Activated CD4-positive, CD25-positive, alpha-beta regulatory T cell treated with anti-CD3 and anti-CD28 coated beads, Interleukin-2, amount 50 U/mL, for 24 hours (primary cell): Measurements from ENCODE around the gene DFFB.

Experiments used
- ATAC-seq, 2 donors: fragments of 150-1000 bp; cut with Tn5 transposase; one replicate each; pipeline ENCODE4 v1.10.0; 2021; ENCODE audit warnings: mild to moderate bottlenecking in 1 of 2, moderate library complexity in 1 of 2

DFFB gene

DNA sequence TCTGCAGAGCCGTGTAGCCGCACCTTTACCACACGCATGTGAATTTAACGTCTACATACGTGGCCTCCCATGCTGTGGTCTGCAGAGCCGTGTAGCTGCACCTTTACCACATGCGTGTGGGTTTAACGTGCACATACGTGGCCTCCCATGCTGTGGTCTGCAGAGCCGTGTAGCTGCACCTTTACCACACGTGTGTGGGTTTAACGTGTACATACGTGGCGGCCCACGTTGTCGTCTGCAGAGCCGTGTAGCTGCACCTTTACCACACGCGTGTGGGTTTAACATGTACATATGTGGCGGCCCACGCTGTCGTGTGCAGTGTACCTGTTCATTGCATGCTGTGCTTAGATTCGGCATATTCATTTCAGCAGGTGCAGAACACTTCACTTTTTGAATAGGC lies 17.5 kb downstream of the DFFB start:
- no peak for ATAC-seq

GRCh38 chr1:3876716-3877115 lies 19.4 kb downstream of the DFFB start:
- ATAC-seq, result no peak

- ATAC-seq, result no peak
Observed at GRCh38 chr1:3879099-3879498, 21.8 kb downstream of the DFFB start.

- no peak for ATAC-seq
Observed at GRCh38 chr1:3879787-3880428, 22.6 kb downstream of the DFFB start.

- no peak for ATAC-seq
Observed at GRCh38 chr1:3880429-3881192, 23.3 kb downstream of the DFFB start.

- no peak for ATAC-seq
Observed at GRCh38 chr1:3881193-3881480, 23.9 kb downstream of the DFFB start.

DNA sequence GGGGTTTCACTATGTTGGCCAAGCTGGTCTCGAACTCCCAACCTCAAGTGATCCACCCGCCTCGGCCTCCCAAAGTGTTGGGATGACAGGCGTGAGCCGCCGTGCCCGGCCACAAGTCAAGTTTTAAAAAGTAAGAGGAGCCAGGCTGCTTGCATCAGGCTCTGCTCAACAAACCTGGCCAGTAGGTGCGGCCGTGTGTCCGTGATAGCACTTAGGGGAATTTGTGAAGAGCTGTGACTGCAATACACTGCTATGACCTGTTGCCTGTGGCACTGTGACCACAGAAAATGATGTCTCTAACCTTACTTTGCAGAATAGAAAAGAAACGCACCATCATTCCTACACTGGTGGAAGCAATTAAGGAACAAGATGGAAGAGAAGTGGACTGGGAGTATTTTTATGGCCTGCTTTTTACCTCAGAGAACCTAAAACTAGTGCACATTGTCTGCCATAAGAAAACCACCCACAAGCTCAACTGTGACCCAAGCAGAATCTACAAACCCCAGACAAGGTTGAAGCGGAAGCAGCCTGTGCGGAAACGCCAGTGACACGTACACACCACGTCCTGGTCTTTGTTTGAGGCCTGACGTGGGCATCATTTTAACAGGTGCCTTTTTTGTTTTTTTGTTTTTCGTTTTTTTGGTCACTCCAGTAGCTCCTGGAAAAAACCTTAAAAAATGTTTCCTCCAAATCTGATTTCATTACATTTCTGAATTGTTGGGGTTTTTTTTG lies 26.1 kb downstream of the DFFB start:
- no peak for ATAC-seq

DNA sequence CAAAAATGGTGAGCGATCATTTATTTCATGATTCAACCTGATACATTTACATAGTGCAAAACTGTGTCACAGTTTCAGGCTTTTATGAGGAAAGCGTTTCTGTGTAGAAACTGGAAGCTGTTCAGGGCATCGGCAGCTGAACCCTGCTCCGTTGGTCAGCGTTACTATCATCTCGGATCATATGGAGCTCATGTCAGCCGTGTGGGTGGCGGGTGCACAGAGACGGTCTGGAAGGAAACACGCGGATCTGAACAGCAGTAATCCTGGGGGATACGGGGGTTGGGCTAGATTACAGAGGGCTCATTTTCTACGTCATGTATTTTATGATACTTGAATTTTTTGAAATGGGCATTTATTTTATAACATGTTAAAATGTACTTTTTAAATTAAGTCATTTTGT lies 27.7 kb downstream of the DFFB start:
- no peak for ATAC-seq

- ATAC-seq, result no peak
Observed at GRCh38 chr1:3885611-3886010, 28.3 kb downstream of the DFFB start.

DNA sequence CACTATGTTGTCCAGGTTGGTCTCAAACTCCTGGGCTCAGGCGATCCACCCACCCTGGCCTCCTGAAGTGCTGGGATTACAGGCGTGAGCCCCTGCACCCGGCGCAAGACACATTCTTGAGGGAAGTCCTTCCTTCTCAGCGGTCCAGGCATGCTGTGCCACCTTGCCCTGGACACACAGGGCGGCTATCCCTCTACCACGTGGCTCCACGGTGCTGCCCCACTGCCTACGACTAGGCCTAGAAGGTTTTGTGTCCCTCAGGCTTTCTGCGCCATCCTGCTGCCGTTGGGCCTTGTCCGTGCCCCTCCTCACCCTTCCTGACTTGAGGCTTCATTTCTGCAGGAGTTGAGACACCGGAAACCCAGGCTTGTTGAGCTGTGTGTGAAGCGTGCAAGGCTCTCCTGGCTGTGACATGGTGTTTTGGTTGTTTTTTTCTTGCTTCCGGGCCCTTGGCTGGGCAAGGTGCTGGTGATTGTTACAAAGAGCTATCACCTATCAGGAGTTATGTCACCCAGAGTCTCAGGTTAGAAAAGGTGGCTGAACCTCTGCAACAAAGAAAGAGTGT lies 28.9 kb downstream of the DFFB start:
- ATAC-seq, result no peak

- ATAC-seq, result no peak
Observed at GRCh38 chr1:3886691-3887090, 29.4 kb downstream of the DFFB start.

- no peak for ATAC-seq
Observed at GRCh38 chr1:3888301-3888700, 31.0 kb downstream of the DFFB start.

GRCh38 chr1:3889936-3890335 lies 32.7 kb downstream of the DFFB start:
- ATAC-seq, result no peak

- peak in 1 of 2 donors; percentile 62 for ATAC-seq
Observed at GRCh38 chr1:3890389-3891328, 33.4 kb downstream of the DFFB start.

- ATAC-seq, result no peak
Observed at GRCh38 chr1:3891329-3891865, 34.1 kb downstream of the DFFB start.

- ATAC-seq, result no peak
Observed at GRCh38 chr1:3892748-3893147, 35.5 kb downstream of the DFFB start.

DNA sequence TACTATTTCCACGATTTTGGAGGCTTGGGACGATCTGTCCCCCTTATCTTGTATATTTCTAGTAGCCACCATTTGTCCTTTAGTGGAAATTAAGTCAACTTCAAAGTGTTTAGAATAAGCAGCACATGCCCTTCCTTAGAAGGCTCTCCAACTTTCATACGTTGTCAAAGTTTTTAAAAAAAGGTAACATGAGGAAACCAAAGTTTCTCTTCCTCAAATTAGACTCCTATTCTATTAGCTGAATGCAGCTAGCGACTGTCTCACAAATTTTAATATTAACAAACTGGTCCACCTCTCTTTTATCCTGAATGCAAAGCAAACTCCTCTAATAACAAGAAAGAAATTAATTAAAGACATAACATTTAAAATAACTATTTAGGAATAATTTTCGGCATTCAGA lies 35.9 kb downstream of the DFFB start:
- ATAC-seq, result no peak

GRCh38 chr1:3894626-3895278 lies 37.5 kb downstream of the DFFB start:
- no peak for ATAC-seq

DNA sequence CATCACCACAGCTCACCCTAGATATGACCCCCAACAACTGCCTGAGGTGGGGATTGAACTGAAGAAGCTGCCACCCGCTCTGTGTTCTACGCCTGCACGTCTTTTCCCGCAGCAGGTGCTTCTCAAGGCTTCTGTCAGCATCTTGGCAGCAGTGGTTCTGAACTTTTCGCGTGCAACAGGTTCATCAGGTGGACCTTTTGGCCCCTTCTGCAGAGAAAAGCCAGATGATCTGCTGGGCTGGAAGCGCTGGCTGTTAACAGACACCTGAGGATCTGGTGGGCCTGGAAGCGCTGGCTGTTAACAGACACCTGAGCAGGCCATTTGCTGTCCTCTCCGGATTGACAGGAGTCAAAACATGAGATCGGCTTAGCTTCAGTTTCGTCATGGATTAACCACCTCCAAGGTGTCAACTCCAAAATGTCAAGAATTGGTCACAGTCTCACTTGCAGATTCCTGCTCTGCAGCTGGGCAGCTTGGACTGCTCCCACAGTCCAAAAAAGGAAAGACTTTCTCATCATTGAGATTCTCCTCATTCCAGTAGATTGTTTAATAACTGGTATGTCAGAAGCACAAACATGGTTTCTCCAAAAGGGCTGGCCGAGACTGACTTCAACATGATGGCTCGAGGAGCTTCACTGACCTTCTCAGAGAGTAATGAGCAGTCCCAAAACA lies 38.1 kb downstream of the DFFB start:
- ATAC-seq, result no peak

DNA sequence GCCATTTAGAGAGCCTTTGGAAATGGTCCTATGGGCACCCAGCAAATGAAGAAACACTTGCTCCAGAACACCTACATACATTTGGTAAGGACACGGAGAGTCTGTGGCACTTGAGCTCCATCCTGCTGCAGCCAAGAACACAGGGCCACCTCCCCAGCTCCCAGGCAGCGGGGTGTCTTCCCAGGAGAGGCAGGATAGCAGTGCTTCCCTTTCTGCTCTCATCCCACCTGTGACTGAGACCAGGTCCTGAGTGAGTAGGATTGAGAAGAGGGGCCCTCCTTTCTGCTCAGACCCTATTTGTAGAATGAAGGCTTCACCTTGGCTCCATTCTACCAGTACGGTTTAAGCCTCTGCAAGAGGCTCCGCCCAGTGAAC lies 38.7 kb downstream of the DFFB start:
- no peak for ATAC-seq

- ATAC-seq, result no peak
Observed at GRCh38 chr1:3896396-3897000, 39.2 kb downstream of the DFFB start.
